Liver (tissue), 3 donors: ENCODE data around the gene LDLRAD4.

Experiments used
- ATF3 ChIP-seq: IDR thresholded peaks from 2 replicates; pipeline ENCODE4 v1.6.1; 2016; ENCODE audit warnings: antibody characterized with exemption
- CTCF ChIP-seq: fragments of 150-350 bp; IDR thresholded peaks from 2 replicates; pipeline ENCODE4 v1.5.1; 2017; ENCODE audit warnings: improper control_type of control experiment, low read depth, low read length; ENCODE audit not compliant: missing input control
- FOXA1 ChIP-seq: IDR thresholded peaks from 2 replicates; pipeline ENCODE4 v1.6.1; 2016; ENCODE audit warnings: antibody characterized with exemption
- FOXA2 ChIP-seq: IDR thresholded peaks from 2 replicates; pipeline ENCODE4 v1.6.1; 2016; ENCODE audit warnings: antibody characterized with exemption
- GABPA ChIP-seq, 2 donors: IDR thresholded peaks in 1 of 2; conservative IDR thresholded peaks in 1 of 2; 2 replicates each; pipeline ENCODE4 v1.6.1; 2016; ENCODE audit warnings: antibody characterized with exemption in 2 of 2, mild to moderate bottlenecking in 1 of 2, moderate library complexity in 1 of 2
- MAX ChIP-seq: IDR thresholded peaks from 2 replicates; pipeline ENCODE4 v1.6.1; 2016; ENCODE audit warnings: antibody characterized with exemption
- NR2F2 ChIP-seq: IDR thresholded peaks from 2 replicates; pipeline ENCODE4 v1.6.1; 2016; ENCODE audit warnings: antibody characterized with exemption
- RAD21 ChIP-seq, 2 donors: IDR thresholded peaks; 2 replicates each; pipeline ENCODE4 v1.6.1; 2016; ENCODE audit warnings: antibody characterized with exemption in 2 of 2, mild to moderate bottlenecking in 2 of 2
- SP1 ChIP-seq: IDR thresholded peaks from 2 replicates; pipeline ENCODE4 v1.6.1; 2018; ENCODE audit warnings: antibody characterized with exemption, mild to moderate bottlenecking
- TAF1 ChIP-seq: conservative IDR thresholded peaks from 2 replicates; pipeline ENCODE4 v1.6.1; 2016; ENCODE audit warnings: antibody characterized with exemption, mild to moderate bottlenecking
- YY1 ChIP-seq: IDR thresholded peaks from 2 replicates; pipeline ENCODE4 v1.6.1; 2016; ENCODE audit warnings: antibody characterized with exemption, mild to moderate bottlenecking
- ZBTB33 ChIP-seq: IDR thresholded peaks from 2 replicates; pipeline ENCODE4 v1.6.1; 2016; ENCODE audit warnings: antibody characterized with exemption
- donor health status: healthy.
- donor health status: healthy.

GRCh38 chr18:13612196-13612997 is 393.8 kb downstream of the LDLRAD4 start:
- TF ChIP-seq FOXA1 (no peak), GABPA (IDR thresholded peaks at IDR 0.05 in 1 of 2, conservative IDR thresholded peaks at IDR 0.05 in 1 of 2) (no peak), ATF3 (no peak), CTCF (no peak), TAF1 (no peak), SP1 (no peak), MAX (no peak), ZBTB33 (no peak), FOXA2 (no peak), YY1 (no peak), NR2F2 (no peak), RAD21 (IDR thresholded peaks at IDR 0.05) (no peak)
